Duodenal mucosa (tissue), 2 donors: Measurements from ENCODE around the gene DCN.

Experiments used
- H3K27ac ChIP-seq: one replicate; pipeline ENCODE4 v1.7.0; 2013; ENCODE audit warnings: low read depth, low read length
- H3K27me3 ChIP-seq, 2 donors: one replicate each; pipeline ENCODE4 v1.7.0; 2013; ENCODE audit warnings: low read length in 2 of 2, control low read depth in 1 of 2; ENCODE audit not compliant: insufficient read depth in 2 of 2, control insufficient read depth in 1 of 2
- H3K36me3 ChIP-seq, 2 donors: one replicate each; pipeline ENCODE4 v1.7.0; 2013; ENCODE audit warnings: low read length in 2 of 2, control low read depth in 1 of 2; ENCODE audit not compliant: insufficient read depth in 2 of 2, control insufficient read depth in 1 of 2
- H3K4me1 ChIP-seq, 2 donors: one replicate each; pipeline ENCODE4 v1.7.0; 2013; ENCODE audit warnings: low read length in 2 of 2, control low read depth in 1 of 2; ENCODE audit not compliant: insufficient read depth in 2 of 2, control insufficient read depth in 1 of 2
- H3K4me3 ChIP-seq, 2 donors: one replicate each; pipeline ENCODE4 v1.7.0; 2013; ENCODE audit warnings: low read length in 2 of 2, low read depth in 1 of 2
- H3K9ac ChIP-seq, 2 donors: one replicate each; pipeline ENCODE4 v1.7.0; 2013; ENCODE audit warnings: low read length in 2 of 2, low read depth in 1 of 2
- H3K9me3 ChIP-seq, 2 donors: one replicate each; pipeline ENCODE4 v1.7.0; 2013; ENCODE audit warnings: low read length in 2 of 2, control low read depth in 1 of 2; ENCODE audit not compliant: control insufficient read depth in 1 of 2

The DCN gene

DNA sequence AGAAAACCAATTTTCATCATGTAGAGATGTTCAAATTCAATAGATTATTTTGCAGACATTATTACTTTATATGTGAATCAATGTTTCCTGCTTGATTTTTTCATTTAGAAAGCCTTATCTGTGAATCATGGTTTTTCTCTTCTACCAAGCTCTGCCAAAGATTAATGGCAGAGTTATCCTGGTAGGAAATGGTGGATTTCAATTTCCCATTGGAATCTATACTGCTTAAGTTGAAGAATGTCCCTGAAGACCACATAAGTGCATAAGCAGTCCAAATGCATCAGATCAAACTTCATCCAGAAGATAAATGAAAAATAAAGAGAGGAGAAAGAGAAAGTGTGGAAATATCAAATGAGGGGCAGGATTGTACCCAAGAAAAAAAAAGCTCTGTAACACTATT lies 76.3 kb downstream of the DCN start:
- no peak overlapping the region for H3K27ac ChIP-seq
- H3K4me3 ChIP-seq, result no peak overlapping the region
- no peaks in the 10 kb centered on the region for H3K9me3 ChIP-seq

DNA sequence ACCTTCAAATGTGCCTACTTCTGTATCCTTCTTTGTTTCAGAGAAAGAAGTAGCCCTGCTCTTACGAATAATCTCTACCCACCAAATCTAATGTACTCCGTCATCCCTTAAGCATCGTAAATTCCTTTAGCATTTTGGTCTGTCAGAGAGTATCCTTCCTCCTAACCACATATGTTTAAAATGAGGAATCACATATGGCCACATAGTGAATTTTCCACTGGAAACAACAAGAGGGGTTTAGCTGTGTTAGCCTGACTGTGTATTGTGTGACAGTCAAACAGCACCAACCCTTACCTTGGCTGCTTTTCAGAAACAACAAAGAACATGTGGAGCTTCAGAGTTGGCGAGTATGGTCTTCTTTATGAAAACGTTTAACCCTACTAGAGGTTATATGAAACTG lies 76.8 kb downstream of the DCN start:
- H3K36me3 ChIP-seq, result no peaks in the 10 kb centered on the region
- H3K4me3 ChIP-seq, result no peak overlapping the region
- H3K27me3 ChIP-seq, result no peaks in the 10 kb centered on the region
- H3K9ac ChIP-seq, result no peak overlapping the region
- H3K27ac ChIP-seq, result no peak overlapping the region
- H3K4me1 ChIP-seq, result no peaks in the 10 kb centered on the region
- no peaks in the 10 kb centered on the region for H3K9me3 ChIP-seq

More for the DNA sequence above, 76.3 kb downstream of the DCN start:
- no peaks in the 10 kb centered on the region for H3K36me3 ChIP-seq
- no peaks in the 10 kb centered on the region for H3K4me1 ChIP-seq
- H3K9ac ChIP-seq, result no peak overlapping the region
- no peaks in the 10 kb centered on the region for H3K27me3 ChIP-seq

DNA sequence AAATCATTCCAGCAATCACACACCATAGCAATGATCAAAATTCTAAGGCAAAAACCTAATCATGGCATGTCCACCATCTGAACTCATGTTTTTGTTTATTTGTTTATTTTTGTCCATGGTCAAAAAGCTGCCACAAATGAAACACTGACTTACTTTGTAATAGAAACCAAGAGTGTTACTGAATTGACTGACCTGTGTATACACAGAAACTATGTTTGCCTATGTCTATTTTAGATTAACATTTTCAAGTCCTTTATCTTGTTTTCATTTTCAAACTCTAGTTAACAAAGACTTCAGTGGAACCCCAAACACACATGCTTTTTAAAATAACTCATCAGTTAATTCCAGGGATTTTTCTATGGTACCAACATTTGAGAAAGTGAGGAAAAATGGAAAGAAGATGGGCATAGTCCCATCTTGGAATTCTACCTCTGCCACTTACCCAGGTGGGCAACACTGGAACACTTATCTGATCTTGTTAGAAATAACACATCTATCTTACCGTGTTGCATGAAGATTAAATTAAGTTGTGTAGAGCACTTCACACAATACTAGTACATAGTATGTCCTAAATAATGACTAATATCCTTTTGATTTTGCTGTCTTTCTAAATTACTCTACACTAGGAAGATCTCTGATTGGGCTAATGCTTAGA lies 77.7 kb downstream of the DCN start:
- Histone ChIP-seq H3K9ac (no peak overlapping the region), H3K9me3 (no peaks in the 10 kb centered on the region), H3K4me1 (no peaks in the 10 kb centered on the region), H3K36me3 (no peaks in the 10 kb centered on the region), H3K27me3 (no peaks in the 10 kb centered on the region), H3K27ac (no peak overlapping the region), H3K4me3 (no peak overlapping the region)

DNA sequence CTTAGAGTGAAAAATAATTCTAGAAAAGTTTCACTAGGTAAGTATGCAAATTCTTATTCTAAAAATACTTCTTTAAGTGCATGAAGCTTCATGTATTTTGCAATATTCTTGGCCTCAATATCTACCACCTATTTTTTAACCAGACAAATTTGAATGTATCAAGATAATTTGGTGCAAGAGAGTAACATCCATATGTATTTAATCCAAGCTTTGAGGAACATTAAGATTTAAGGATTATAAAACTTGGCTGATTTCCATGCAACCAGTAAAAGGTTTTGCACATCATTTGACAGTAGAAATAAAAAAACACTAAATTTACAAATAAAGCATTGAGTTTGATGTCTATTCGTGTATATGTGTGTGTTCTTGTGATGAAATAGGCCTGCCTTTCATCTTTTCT lies 79.0 kb downstream of the DCN start:
- Histone ChIP-seq H3K27ac (no peak overlapping the region), H3K4me3 (no peak overlapping the region), H3K27me3 (no peaks in the 10 kb centered on the region), H3K9me3 (no peaks in the 10 kb centered on the region), H3K36me3 (no peaks in the 10 kb centered on the region), H3K4me1 (peaks cover 0 to 4% of the 10 kb centered on the region in 2 donors), H3K9ac (no peak overlapping the region)

DNA sequence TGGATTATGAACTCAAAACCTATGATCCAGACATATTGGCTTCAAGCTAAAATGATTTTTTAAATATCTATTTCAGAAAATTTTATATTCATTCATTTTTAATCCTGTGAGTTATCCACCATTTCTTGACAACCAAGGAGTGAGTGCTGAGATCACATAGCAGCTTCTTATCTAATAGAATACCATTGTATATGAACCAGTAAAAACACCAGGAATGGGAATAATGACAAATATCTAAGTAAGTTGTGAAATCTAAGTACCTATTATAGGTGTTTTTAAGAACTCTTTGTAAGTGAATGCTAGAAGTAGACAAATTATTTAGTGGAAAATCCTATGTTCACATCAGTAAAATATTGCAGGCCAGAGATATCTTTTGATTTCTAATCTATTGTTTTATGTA lies 79.5 kb downstream of the DCN start:
- no peaks in the 10 kb centered on the region for H3K9me3 ChIP-seq
- H3K4me1 ChIP-seq, result peaks cover 0 to 4% of the 10 kb centered on the region in 2 donors
- no peak overlapping the region for H3K27ac ChIP-seq
- H3K27me3 ChIP-seq, result no peaks in the 10 kb centered on the region
- H3K9ac ChIP-seq, result no peak overlapping the region
- no peaks in the 10 kb centered on the region for H3K36me3 ChIP-seq
- H3K4me3 ChIP-seq, result no peak overlapping the region

DNA sequence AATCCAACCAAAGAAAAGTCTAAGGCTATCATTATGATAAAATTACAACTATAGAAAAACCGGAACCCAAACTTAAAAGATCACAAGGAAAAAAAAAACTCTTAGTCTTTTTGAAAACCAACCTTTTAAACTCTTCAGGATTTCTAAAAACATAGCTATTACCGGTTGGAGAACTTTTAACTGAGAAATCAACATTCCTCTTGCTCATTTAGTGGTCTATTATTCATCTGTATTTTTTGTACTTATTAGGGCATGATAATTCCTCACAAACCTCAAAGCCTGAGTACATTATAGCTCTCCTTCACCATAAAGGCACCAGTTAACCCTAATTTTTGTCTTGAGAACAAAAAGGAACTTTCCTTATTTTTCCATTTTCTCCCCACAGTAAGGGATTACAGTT lies 81.7 kb downstream of the DCN start:
- Histone ChIP-seq H3K9ac (no peak overlapping the region), H3K36me3 (no peaks in the 10 kb centered on the region), H3K4me1 (peaks cover 0 to 4% of the 10 kb centered on the region in 2 donors), H3K27me3 (no peaks in the 10 kb centered on the region), H3K9me3 (no peaks in the 10 kb centered on the region), H3K4me3 (no peak overlapping the region), H3K27ac (no peak overlapping the region)

DNA sequence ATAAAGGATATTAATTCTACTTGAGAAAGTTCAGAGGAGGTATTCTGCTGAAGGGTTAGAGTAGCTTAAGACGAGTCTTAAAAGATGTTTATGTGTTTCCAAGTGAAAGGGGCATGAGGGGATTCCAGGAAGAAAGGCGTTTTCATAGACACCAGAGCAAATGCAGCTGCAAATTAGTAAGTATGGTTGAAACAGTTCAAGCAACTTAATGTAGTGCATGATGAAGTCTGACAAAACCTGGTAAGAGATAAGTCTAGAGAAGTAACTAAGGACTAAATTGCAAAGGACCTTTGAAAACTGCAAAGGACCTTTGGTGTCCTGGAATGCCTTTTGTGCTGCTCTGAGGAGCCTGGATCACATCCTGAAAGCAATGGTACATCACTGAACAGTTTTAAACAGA lies 82.8 kb downstream of the DCN start:
- Histone ChIP-seq H3K27ac (no peak overlapping the region), H3K36me3 (no peaks in the 10 kb centered on the region), H3K4me3 (no peak overlapping the region), H3K9me3 (no peaks in the 10 kb centered on the region), H3K9ac (no peak overlapping the region), H3K27me3 (no peaks in the 10 kb centered on the region), H3K4me1 (peaks cover 0 to 4% of the 10 kb centered on the region in 2 donors)

DNA sequence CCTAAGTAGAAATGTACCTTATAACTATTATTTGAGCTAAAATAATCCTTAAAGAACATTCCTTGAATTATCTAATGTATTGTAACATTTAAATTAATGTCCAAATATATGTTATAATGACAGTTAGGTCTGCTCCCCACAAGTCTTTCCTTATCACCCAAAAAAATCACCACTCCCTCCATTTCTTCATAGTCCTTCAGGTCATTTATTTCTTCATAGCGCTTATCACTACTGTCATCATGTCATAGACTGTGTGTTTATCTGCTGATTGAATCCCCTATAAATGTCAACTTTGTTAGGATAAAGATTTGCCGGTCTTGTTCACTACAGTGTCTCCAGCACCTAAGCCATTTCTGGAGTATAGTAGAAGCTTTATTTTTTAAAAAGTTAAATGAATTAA lies 83.3 kb downstream of the DCN start:
- no peaks in the 10 kb centered on the region for H3K9me3 ChIP-seq
- H3K27me3 ChIP-seq, result no peaks in the 10 kb centered on the region
- H3K9ac ChIP-seq, result no peak overlapping the region
- no peak overlapping the region for H3K4me3 ChIP-seq
- peaks cover 0 to 4% of the 10 kb centered on the region in 2 donors for H3K4me1 ChIP-seq
- H3K36me3 ChIP-seq, result no peaks in the 10 kb centered on the region
- no peak overlapping the region for H3K27ac ChIP-seq

DNA sequence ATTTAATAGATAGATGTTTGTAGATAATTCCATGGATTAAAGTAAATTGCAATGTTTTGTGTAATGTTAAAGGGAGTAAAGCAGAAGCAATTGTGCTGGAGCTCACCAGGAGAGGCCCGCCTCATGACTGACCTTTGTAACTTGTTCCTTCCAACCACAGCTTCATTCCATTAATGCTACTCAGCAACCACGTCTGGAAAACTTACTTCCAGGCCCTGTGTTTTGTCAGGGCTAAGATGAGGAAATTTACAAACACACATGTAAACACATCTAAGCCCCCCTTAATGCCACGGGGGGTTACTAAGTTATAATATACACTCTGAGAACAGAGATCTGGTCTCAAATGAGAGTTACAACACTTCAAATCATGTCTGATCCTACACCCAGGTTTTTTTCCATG lies 83.7 kb downstream of the DCN start:
- H3K36me3 ChIP-seq, result no peaks in the 10 kb centered on the region
- H3K4me3 ChIP-seq, result no peak overlapping the region
- H3K9ac ChIP-seq, result no peak overlapping the region
- H3K4me1 ChIP-seq, result peaks cover 0 to 4% of the 10 kb centered on the region in 2 donors
- H3K27me3 ChIP-seq, result no peaks in the 10 kb centered on the region
- no peak overlapping the region for H3K27ac ChIP-seq
- H3K9me3 ChIP-seq, result no peaks in the 10 kb centered on the region

DNA sequence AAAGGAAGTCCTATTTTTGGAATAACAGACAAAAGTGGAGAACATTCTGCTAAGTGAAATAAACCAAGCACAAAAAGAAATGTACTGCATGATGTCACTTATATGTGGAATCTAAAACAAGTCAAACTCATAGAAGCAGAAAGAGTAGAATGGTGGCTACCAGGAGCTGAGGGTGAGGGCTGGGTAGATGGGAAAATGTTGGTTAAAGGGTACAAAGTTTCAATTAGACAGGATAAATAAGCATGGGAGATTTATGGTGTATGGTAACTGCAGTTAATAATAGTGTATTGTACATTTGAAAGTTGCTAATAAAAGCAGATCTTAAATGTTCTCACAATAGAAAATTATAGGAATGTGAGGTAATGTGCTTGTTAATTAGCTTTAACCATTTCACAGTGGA lies 84.2 kb downstream of the DCN start:
- H3K4me3 ChIP-seq, result no peak overlapping the region
- H3K9me3 ChIP-seq, result no peaks in the 10 kb centered on the region
- no peak overlapping the region for H3K27ac ChIP-seq
- no peak overlapping the region for H3K9ac ChIP-seq
- H3K27me3 ChIP-seq, result no peaks in the 10 kb centered on the region
- H3K4me1 ChIP-seq, result peaks cover 0 to 4% of the 10 kb centered on the region in 2 donors
- H3K36me3 ChIP-seq, result no peaks in the 10 kb centered on the region

DNA sequence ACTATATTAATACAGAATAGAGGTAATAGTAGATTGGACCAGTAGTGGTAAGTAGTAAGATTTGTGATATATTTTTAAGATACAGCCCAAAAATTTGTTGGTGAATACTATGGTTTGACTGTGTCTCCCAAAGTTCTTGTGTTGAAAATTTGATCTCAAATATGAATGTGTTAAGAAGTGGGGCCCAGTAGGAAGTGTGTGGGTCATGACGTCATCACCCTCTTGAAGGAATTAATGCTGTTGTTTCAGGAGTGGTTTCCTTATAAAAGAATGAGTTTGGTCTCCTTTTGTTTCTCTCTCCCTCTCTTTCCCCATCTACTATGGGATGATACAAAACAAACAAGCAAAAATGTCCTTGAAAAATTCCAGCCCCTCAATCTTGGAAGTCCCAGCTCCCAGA lies 87.7 kb downstream of the DCN start:
- no peaks in the 10 kb centered on the region for H3K36me3 ChIP-seq
- H3K4me3 ChIP-seq, result no peak overlapping the region
- H3K9me3 ChIP-seq, result peaks cover 1 to 5% of the 10 kb centered on the region in 2 donors
- H3K4me1 ChIP-seq, result peaks cover 0 to 4% of the 10 kb centered on the region in 2 donors
- no peaks in the 10 kb centered on the region for H3K27me3 ChIP-seq
- no peak overlapping the region for H3K9ac ChIP-seq
- no peak overlapping the region for H3K27ac ChIP-seq
